Neural cell (in vitro differentiated cells): ENCODE measurements around the gene INPP5D.

Source experiments
- EP300 ChIP-seq: fragments of 450-650 bp; conservative IDR thresholded peaks from 2 replicates; pipeline ENCODE4 v1.6.1; 2014; ENCODE audit warnings: antibody characterized with exemption, mild to moderate bottlenecking, moderate library complexity; ENCODE audit not compliant: poor library complexity, severe bottlenecking
- EZH2 ChIP-seq: fragments of 200-600, 300-800 bp; shearing (Covaris generic), sonication (generic); IDR thresholded peaks from 2 replicates; pipeline ENCODE4 v1.6.1; 2014; ENCODE audit warnings: antibody characterized with exemption, low read length, borderline replicate concordance, mild to moderate bottlenecking; ENCODE audit not compliant: insufficient read depth, poor library complexity, severe bottlenecking
- MXI1 ChIP-seq: fragments of 450-650 bp; conservative IDR thresholded peaks from 2 replicates; pipeline ENCODE4 v1.6.1; 2014; ENCODE audit warnings: antibody characterized with exemption, mild to moderate bottlenecking; ENCODE audit not compliant: poor library complexity, severe bottlenecking
- POLR2AphosphoS5 ChIP-seq: IDR thresholded peaks from 2 replicates; pipeline ENCODE4 v1.6.1; 2012
- RAD21 ChIP-seq: fragments of 450-650 bp; conservative IDR thresholded peaks from 2 replicates; pipeline ENCODE4 v1.6.1; 2014; ENCODE audit warnings: antibody characterized with exemption, mild to moderate bottlenecking, moderate library complexity
- TAF1 ChIP-seq: IDR thresholded peaks from 2 replicates; pipeline ENCODE4 v1.6.1; 2012; ENCODE audit warnings: low read depth
- TF ChIP-seq, protein P1 (sequence below): IDR thresholded peaks from 2 replicates; pipeline ENCODE4 v1.6.1; 2012; ENCODE audit warnings: borderline replicate concordance
- TF ChIP-seq, protein P2 (sequence below): fragments of 450-650 bp; IDR thresholded peaks from 2 replicates; pipeline ENCODE4 v1.5.1; 2014; ENCODE audit warnings: antibody characterized with exemption, mild to moderate bottlenecking, moderate library complexity; ENCODE audit not compliant: poor library complexity, severe bottlenecking

DNA sequence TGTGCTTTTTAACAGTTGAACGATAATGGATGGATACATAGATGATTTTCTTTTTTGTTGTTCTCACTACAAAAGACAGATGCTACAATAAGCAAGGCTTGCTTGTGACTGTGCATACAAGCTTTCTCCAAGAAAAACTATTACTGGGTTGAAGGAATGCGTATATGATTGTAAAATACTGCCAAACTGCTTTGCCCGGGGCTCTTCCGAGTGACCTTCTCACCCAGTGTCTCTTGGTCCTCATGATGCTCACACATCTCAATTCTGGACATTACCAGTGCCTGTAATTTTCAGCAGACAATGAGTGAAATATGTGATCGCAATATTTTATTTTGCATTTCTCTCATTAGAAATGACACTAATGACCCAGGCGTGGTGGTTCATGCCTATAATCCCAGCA lies 35.9 kb downstream of the INPP5D start:
- TF ChIP-seq POLR2AphosphoS5, result no peak
- TF ChIP-seq, protein P1, sequence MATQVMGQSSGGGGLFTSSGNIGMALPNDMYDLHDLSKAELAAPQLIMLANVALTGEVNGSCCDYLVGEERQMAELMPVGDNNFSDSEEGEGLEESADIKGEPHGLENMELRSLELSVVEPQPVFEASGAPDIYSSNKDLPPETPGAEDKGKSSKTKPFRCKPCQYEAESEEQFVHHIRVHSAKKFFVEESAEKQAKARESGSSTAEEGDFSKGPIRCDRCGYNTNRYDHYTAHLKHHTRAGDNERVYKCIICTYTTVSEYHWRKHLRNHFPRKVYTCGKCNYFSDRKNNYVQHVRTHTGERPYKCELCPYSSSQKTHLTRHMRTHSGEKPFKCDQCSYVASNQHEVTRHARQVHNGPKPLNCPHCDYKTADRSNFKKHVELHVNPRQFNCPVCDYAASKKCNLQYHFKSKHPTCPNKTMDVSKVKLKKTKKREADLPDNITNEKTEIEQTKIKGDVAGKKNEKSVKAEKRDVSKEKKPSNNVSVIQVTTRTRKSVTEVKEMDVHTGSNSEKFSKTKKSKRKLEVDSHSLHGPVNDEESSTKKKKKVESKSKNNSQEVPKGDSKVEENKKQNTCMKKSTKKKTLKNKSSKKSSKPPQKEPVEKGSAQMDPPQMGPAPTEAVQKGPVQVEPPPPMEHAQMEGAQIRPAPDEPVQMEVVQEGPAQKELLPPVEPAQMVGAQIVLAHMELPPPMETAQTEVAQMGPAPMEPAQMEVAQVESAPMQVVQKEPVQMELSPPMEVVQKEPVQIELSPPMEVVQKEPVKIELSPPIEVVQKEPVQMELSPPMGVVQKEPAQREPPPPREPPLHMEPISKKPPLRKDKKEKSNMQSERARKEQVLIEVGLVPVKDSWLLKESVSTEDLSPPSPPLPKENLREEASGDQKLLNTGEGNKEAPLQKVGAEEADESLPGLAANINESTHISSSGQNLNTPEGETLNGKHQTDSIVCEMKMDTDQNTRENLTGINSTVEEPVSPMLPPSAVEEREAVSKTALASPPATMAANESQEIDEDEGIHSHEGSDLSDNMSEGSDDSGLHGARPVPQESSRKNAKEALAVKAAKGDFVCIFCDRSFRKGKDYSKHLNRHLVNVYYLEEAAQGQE, result no peak
- TF ChIP-seq, protein P2, sequence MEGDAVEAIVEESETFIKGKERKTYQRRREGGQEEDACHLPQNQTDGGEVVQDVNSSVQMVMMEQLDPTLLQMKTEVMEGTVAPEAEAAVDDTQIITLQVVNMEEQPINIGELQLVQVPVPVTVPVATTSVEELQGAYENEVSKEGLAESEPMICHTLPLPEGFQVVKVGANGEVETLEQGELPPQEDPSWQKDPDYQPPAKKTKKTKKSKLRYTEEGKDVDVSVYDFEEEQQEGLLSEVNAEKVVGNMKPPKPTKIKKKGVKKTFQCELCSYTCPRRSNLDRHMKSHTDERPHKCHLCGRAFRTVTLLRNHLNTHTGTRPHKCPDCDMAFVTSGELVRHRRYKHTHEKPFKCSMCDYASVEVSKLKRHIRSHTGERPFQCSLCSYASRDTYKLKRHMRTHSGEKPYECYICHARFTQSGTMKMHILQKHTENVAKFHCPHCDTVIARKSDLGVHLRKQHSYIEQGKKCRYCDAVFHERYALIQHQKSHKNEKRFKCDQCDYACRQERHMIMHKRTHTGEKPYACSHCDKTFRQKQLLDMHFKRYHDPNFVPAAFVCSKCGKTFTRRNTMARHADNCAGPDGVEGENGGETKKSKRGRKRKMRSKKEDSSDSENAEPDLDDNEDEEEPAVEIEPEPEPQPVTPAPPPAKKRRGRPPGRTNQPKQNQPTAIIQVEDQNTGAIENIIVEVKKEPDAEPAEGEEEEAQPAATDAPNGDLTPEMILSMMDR, result no peak
- no peak for TF ChIP-seq TAF1
- TF ChIP-seq MXI1, result no peak
- no peak for TF ChIP-seq EZH2
- no peak for TF ChIP-seq EP300
- TF ChIP-seq RAD21, result no peak
